Hepatocyte (in vitro differentiated cells): Measurements from ENCODE around the gene IL20RB. TPM values are rescaled to one million over a fixed set of nuclear protein-coding genes. Genes with fewer than 3 reads are reported as not detected.
"Not testable (repeated sequence)": the region's sequence is repeated elsewhere in the genome, so short reads cannot be mapped to it uniquely, and the experiment has no call there.

ENCODE experiments used
- DNase-seq: peaks from one replicate; pipeline ENCODE4 v3.0.0-alpha.2; 2016; ENCODE audit warnings: low spot score
- H2AFZ ChIP-seq: fragments of 200-600 bp; sonication (generic); 2 replicates; pipeline ENCODE4 v1.6.0; 2016; ENCODE audit warnings: antibody characterized with exemption, mild to moderate bottlenecking
- H3K27ac ChIP-seq: fragments of 200-600 bp; sonication (generic); 2 replicates; pipeline ENCODE4 v1.5.1; 2016; ENCODE audit warnings: mild to moderate bottlenecking
- H3K27me3 ChIP-seq: fragments of 200-600 bp; sonication (generic); 2 replicates; pipeline ENCODE4 v1.6.1; 2016
- H3K36me3 ChIP-seq: fragments of 200-600 bp; sonication (generic); replicated peaks from 2 replicates; pipeline ENCODE4 v1.5.1; 2016; ENCODE audit warnings: low read depth; ENCODE audit not compliant: insufficient read depth
- H3K4me1 ChIP-seq: fragments of 200-600 bp; sonication (generic); 2 replicates; pipeline ENCODE4 v1.5.1; 2016; ENCODE audit warnings: mild to moderate bottlenecking, moderate library complexity; ENCODE audit not compliant: insufficient read depth
- H3K4me2 ChIP-seq: fragments of 200-600 bp; sonication (generic); 2 replicates; pipeline ENCODE4 v1.6.0; 2016
- H3K4me3 ChIP-seq: fragments of 200-600 bp; sonication (generic); 2 replicates; pipeline ENCODE4 v1.5.1; 2016; ENCODE audit warnings: mild to moderate bottlenecking
- H3K79me2 ChIP-seq: fragments of 200-600 bp; sonication (generic); 2 replicates; pipeline ENCODE4 v1.6.0; 2017; ENCODE audit warnings: mild to moderate bottlenecking
- H3K9me2 ChIP-seq: fragments of 200-600 bp; sonication (generic); replicated peaks from 2 replicates; pipeline ENCODE4 v1.6.0; 2017; ENCODE audit warnings: mild to moderate bottlenecking; ENCODE audit not compliant: insufficient read depth
- H3K9me3 ChIP-seq: fragments of 200-600 bp; sonication (generic); 2 replicates; pipeline ENCODE4 v1.5.1; 2016; ENCODE audit warnings: low read depth, mild to moderate bottlenecking
- H4K20me1 ChIP-seq: fragments of 200-600 bp; sonication (generic); 2 replicates; pipeline ENCODE4 v1.6.0; 2016; ENCODE audit warnings: mild to moderate bottlenecking; ENCODE audit not compliant: insufficient read depth, poor library complexity, severe bottlenecking
- EZH2 ChIP-seq: fragments of 200-600 bp; sonication (generic); IDR thresholded peaks from 2 replicates; pipeline ENCODE4 v1.6.1; 2016; ENCODE audit warnings: antibody characterized with exemption, mild to moderate bottlenecking, borderline replicate concordance
- EZH2phosphoT487 ChIP-seq: fragments of 200-600 bp; sonication (generic); IDR thresholded peaks from one replicate; pipeline ENCODE4 v1.6.1; 2018; ENCODE audit warnings: antibody characterized with exemption, mild to moderate bottlenecking, low read depth, moderate library complexity; ENCODE audit not compliant: unreplicated experiment, severe bottlenecking
- whole genome bisulfite sequencing: methylation state at CpG from one replicate; pipeline ENCODE4 v1.1.6; 2016; ENCODE audit warnings: low lambda C conversion rate; ENCODE audit errors: missing lambda C conversion rate; 5-methylcytosine and 5-hydroxymethylcytosine counted together
- polyA plus RNA-seq: library from polyadenylated mRNA; unstranded; fragments of >200 nt; fragmentation: Nextera tagmentation; extraction: Ambion mirVana; gene quantifications from 2 replicates; pipeline ENCODE4 v1.2.1, GENCODE V29; 2016
- total RNA-seq: library from RNA; depleted of rRNA; stranded (reverse); fragments of >200 nt; gene quantifications from 2 replicates; pipeline ENCODE4 v1.2.3, GENCODE V29; 2014
- TF ChIP-seq, protein P1 (sequence below): fragments of 200-600 bp; sonication (generic); IDR thresholded peaks from 2 replicates; pipeline ENCODE4 v1.5.1; 2016; ENCODE audit warnings: antibody characterized with exemption, mild to moderate bottlenecking; ENCODE audit not compliant: poor library complexity

The IL20RB gene
- total and polyA plus RNA-seq, 2 experiments from 2014 or later, result 0.50 to 0.59 TPM

DNA sequence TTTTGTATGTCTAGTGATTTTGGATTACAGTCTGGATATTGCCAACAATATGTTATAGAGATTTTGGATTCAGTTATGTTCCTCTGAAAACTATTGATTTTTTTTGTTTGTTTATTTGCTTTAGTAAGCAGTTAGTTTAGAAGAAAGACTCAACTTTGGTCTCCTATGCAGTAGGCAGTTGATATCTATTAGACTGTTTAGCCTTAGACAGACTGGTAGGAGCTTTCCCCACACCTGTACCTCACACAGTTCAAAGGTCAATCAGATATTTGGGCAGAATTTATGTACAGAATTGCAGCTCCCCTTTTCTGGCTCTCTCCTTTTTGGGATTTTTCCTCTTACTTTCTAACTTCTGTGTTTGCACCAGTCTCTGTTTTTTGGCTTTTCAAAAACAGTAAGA is 42.3 kb downstream of the IL20RB start:
- H3K4me1 ChIP-seq, result no peaks in the 10 kb centered on the region
- H3K79me2 ChIP-seq, result no peaks in the 10 kb centered on the region
- no peak overlapping the region for H2AFZ ChIP-seq
- H3K4me2 ChIP-seq, result no peak overlapping the region
- no peaks in the 10 kb centered on the region for H4K20me1 ChIP-seq
- no peak for DNase-seq
- no peaks in the 10 kb centered on the region for H3K27me3 ChIP-seq
- no peak overlapping the region for H3K27ac ChIP-seq
- H3K4me3 ChIP-seq, result no peak overlapping the region
- TF ChIP-seq, protein P1, sequence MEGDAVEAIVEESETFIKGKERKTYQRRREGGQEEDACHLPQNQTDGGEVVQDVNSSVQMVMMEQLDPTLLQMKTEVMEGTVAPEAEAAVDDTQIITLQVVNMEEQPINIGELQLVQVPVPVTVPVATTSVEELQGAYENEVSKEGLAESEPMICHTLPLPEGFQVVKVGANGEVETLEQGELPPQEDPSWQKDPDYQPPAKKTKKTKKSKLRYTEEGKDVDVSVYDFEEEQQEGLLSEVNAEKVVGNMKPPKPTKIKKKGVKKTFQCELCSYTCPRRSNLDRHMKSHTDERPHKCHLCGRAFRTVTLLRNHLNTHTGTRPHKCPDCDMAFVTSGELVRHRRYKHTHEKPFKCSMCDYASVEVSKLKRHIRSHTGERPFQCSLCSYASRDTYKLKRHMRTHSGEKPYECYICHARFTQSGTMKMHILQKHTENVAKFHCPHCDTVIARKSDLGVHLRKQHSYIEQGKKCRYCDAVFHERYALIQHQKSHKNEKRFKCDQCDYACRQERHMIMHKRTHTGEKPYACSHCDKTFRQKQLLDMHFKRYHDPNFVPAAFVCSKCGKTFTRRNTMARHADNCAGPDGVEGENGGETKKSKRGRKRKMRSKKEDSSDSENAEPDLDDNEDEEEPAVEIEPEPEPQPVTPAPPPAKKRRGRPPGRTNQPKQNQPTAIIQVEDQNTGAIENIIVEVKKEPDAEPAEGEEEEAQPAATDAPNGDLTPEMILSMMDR, result no peak
- TF ChIP-seq EZH2phosphoT487 (no peak), EZH2 (no peak)
- no peaks in the 10 kb centered on the region for H3K36me3 ChIP-seq
- no peaks in the 10 kb centered on the region for H3K9me2 ChIP-seq
- no peaks in the 10 kb centered on the region for H3K9me3 ChIP-seq

DNA sequence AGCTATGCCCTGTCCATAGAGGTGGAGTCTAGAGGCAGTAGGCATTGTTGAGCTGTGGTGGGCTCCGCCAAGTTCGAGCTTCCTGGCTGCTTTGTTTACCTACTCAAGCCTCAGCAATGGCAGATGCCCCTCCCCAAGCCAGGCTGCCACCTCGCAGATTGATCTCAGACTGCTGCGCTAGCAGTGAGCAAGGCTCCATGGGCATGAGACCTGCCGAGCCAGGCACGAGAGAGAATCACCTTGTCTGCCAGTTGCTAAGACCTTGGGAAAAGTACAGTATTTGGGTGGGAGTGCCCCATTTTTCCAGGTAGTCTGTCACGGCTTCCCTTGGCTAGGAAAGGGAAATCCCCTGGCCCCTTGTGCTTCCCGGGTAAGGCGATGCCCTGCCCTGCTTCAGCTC is 49.6 kb downstream of the IL20RB start:
- H3K4me2 ChIP-seq, DNase-seq, H3K79me2 ChIP-seq, H2AFZ ChIP-seq, H3K4me1 ChIP-seq, H3K27ac ChIP-seq, H3K27me3 ChIP-seq, H3K9me2 ChIP-seq, H3K36me3 ChIP-seq, H4K20me1 ChIP-seq, H3K9me3 ChIP-seq, H3K4me3 ChIP-seq: not testable (repeated sequence)
- WGBS, result 95% methylated on average over 9 of the region's 9 CpGs

DNA sequence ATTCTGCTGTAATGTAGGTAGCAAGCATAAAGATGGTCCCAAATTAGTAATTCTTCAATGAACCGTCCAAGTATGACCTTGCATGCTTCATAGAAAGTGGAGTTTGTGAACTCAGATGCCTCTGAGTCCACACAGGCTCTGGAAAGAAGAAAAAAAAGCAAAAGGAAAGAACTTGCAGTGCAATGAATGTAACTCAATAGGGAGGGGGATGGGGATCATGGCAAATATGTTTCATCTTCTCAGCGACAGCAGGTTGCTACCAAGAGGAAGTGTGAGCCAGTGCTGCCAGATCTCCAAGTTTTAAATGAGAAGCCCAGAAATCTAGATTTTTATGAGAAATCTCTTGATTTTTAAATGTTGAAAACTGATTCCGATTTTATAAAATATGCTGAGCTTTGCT is 50.3 kb downstream of the IL20RB start:
- 90% methylated on average over 3 of the region's 3 CpGs for WGBS
- no peak overlapping the region for H2AFZ ChIP-seq
- H3K9me3 ChIP-seq, result no peaks in the 10 kb centered on the region
- no peaks in the 10 kb centered on the region for H3K4me1 ChIP-seq
- H3K4me2 ChIP-seq, result no peak overlapping the region
- H3K4me3 ChIP-seq, result no peak overlapping the region
- no peak for DNase-seq
- H3K36me3 ChIP-seq, result no peaks in the 10 kb centered on the region
- H3K9me2 ChIP-seq, result no peaks in the 10 kb centered on the region
- H3K27ac ChIP-seq, result no peak overlapping the region
- no peak for TF ChIP-seq EZH2
- no peak for TF ChIP-seq EZH2phosphoT487
- H3K79me2 ChIP-seq, result no peaks in the 10 kb centered on the region
- no peaks in the 10 kb centered on the region for H4K20me1 ChIP-seq
- no peaks in the 10 kb centered on the region for H3K27me3 ChIP-seq

DNA sequence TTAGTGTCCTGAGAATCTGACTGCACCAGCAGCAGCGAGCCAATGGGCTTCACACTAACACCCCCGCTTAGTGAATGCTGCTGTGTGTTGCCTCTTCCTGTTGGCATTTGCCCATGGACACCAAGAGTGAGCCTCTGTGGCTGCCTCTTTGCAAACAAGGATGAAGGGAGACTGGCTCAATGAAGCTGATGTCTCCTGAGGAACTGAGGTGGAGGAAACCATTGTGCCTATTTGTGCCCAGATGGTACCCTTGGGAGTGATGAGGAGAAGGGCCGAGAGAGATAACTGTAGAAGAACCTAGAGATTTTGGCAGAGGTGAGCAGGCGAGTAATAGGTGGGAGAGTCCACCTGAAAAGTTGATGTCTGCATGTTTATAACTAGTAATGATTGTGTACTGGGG is 51.2 kb downstream of the IL20RB start:
- Histone ChIP-seq H3K27ac (no peak overlapping the region), H3K9me2 (no peaks in the 10 kb centered on the region), H3K4me3 (no peak overlapping the region), H3K27me3 (no peaks in the 10 kb centered on the region), H3K4me1 (no peaks in the 10 kb centered on the region), H3K79me2 (no peaks in the 10 kb centered on the region), H4K20me1 (no peaks in the 10 kb centered on the region), H2AFZ (no peak overlapping the region), H3K36me3 (no peaks in the 10 kb centered on the region), H3K9me3 (no peaks in the 10 kb centered on the region), H3K4me2 (no peak overlapping the region)
- DNase-seq, result no peak
- 92% methylated on average over 4 of the region's 4 CpGs for WGBS
- TF ChIP-seq EZH2 (no peak), EZH2phosphoT487 (no peak)
- TF ChIP-seq, protein P1, result no peak

DNA sequence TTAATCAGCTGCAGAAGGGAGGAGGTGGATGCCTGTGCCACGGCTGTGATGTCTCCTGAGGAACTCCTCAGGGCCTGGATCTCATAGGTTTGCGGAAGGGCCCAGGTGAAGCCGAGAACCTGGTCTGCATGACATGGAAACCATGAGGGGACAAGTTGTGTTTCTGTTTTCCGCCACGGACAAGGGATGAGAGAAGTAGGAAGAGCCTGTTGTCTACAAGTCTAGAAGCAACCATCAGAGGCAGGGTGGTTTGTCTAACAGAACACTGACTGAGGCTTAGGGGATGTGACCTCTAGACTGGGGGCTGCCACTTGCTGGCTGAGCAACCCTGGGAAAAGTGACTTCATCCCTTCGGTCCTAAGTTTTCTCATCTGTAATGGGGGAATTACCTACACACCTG is 52.4 kb downstream of the IL20RB start:
- no peaks in the 10 kb centered on the region for H3K9me2 ChIP-seq
- no peaks in the 10 kb centered on the region for H3K79me2 ChIP-seq
- H3K4me2 ChIP-seq, result no peak overlapping the region
- no peak overlapping the region for H3K4me3 ChIP-seq
- no peak for TF ChIP-seq EZH2
- TF ChIP-seq EZH2phosphoT487, result no peak
- TF ChIP-seq, protein P1, result no peak
- DNase-seq, result no peak
- no peak overlapping the region for H3K27ac ChIP-seq
- H3K27me3 ChIP-seq, result no peaks in the 10 kb centered on the region
- no peaks in the 10 kb centered on the region for H3K4me1 ChIP-seq
- no peaks in the 10 kb centered on the region for H3K36me3 ChIP-seq
- no peak overlapping the region for H2AFZ ChIP-seq
- H3K9me3 ChIP-seq, result no peaks in the 10 kb centered on the region
- WGBS, result 93% methylated on average over 6 of the region's 6 CpGs
- H4K20me1 ChIP-seq, result no peaks in the 10 kb centered on the region
